MCF 10A (cell line): ENCODE data around the gene STOML1. TPM values are rescaled to one million over a fixed set of nuclear protein-coding genes. Genes with fewer than 3 reads are reported as not detected.
"Not testable (repeated sequence)": the region's sequence is repeated elsewhere in the genome, so short reads cannot be mapped to it uniquely, and the experiment has no call there.

Experiments used
- BruUV-seq: library from RNA; stranded (reverse); fragments of 400-500 nt; replicated peaks from 2 replicates; lab custom pipeline; 2021; lab: Mats Ljungman, UMichigan
- CTCF ChIA-PET: fragments of 300-600 bp; sonication (Branson Sonifier 250); formaldehyde crosslinking; extraction: SDS; loops from one replicate; lab custom pipeline; 2021; ENCODE audit warnings: antibody characterized with exemption, inconsistent platforms; lab: Yijun Ruan, JAX
- POLR2A ChIA-PET: fragments of 300-600, 350-650 bp; sonication (Branson Sonifier 250); formaldehyde crosslinking; extraction: SDS; loops from one replicate; lab custom pipeline; 2020; ENCODE audit warnings: antibody characterized with exemption, inconsistent platforms; lab: Yijun Ruan, JAX
- DNase-seq: peaks from one replicate; pipeline ENCODE4 v3.0.0-alpha.2; 2018; ENCODE audit not compliant: unreplicated experiment
- H3K27ac Mint-ChIP-seq: one replicate; pipeline ENCODE4 v1.8.0; 2022; ENCODE audit warnings: mild to moderate bottlenecking, low read depth, mixed read lengths; ENCODE audit not compliant: unreplicated experiment
- H3K27me3 Mint-ChIP-seq: one replicate; pipeline ENCODE4 v1.8.0; 2022; ENCODE audit warnings: mixed read lengths; ENCODE audit not compliant: insufficient read depth, unreplicated experiment
- H3K36me3 Mint-ChIP-seq: one replicate; pipeline ENCODE4 v1.8.0; 2022; ENCODE audit warnings: mild to moderate bottlenecking, moderate library complexity, mixed read lengths; ENCODE audit not compliant: insufficient read depth, unreplicated experiment
- H3K4me1 Mint-ChIP-seq: one replicate; pipeline ENCODE4 v1.8.0; 2022; ENCODE audit warnings: mixed read lengths; ENCODE audit not compliant: insufficient read depth, unreplicated experiment
- H3K4me3 Mint-ChIP-seq: one replicate; pipeline ENCODE4 v1.8.0; 2022; ENCODE audit warnings: mild to moderate bottlenecking, moderate library complexity, mixed read lengths; ENCODE audit not compliant: unreplicated experiment
- H3K9me3 Mint-ChIP-seq: one replicate; pipeline ENCODE4 v1.8.0; 2022; ENCODE audit warnings: mixed read lengths; ENCODE audit not compliant: unreplicated experiment
- intact Hi-C: fragments of 100-400 bp; cut with micrococcal nuclease; formaldehyde crosslinking; loops from 2 replicates; pipeline ENCODE4 v1.14.1; 2022
- total RNA-seq: library from RNA; stranded (reverse); gene quantifications from 2 replicates; pipeline ENCODE4 v1.2.3, GENCODE V29; 2022
- TF ChIP-seq, protein P1 (sequence below): fragments of 200-600 bp; IDR thresholded peaks from one replicate; pipeline ENCODE4 v1.8.0; 2022; ENCODE audit warnings: antibody characterized with exemption, mild to moderate bottlenecking; ENCODE audit not compliant: unreplicated experiment

STOML1 gene
- total RNA-seq, 1 experiment from 2014 or later: 17.6 TPM

DNA sequence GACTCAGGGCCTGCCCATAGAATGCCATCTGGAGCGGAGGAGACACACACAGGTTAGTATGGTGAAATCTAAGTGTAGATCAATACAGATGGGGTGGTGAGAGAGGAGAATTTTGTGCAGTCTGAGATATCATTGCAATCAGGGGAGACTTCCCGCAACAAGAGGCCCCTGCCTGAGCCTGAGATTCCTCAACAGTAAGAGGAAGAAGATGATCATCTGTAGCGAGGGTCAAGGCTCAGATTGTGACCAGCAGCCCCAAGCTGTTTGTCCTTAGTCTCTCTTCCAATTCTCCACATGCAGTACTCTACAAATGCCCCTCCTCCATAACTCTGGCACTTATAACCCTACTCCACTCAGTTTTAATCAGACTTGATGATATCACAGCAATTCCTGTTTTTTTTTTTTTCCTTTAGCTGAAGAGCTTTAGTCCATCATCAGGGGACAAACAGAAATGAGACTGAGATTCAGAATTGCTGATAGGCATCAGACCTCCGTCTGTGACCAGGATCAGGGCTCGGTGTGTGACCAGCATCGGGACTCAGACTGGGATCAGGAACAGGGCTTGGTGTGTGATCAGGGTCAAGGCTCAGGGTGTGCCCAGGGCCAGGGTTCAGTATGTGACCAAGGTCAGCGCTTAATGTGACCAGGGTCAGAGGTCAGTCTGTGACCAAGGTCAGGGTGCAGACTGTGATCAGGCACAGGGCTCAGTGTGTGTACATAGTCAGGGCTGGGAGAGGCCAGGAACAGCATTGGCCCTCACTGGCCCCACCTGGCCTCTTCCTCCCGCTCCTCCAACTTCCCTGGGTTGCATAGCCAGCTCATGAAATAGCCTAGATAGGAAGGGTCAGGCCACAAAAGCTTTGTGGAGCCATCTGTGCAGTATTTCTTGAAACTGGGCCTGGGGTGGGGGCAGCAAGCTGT lies 51.8 kb downstream of the STOML1 start:
- BruUV-seq: no TSS peak
- no peaks in the 10 kb centered on the region for H3K27me3 Mint-ChIP-seq
- peaks cover 22% of the 10 kb centered on the region for H3K4me1 Mint-ChIP-seq
- ChIA-PET CTCF (interaction anchor here (0.6 to 0.7 kb wide), 2 partner anchors 38 to 381 kb away, joined by 4 to 5 read pairs; no protein-coding TSS in a partner anchor), POLR2A (interaction anchor here (0.6 kb wide), 1 partner anchor 12 kb away, joined by 3 read pairs; no protein-coding TSS in a partner anchor)
- H3K27ac Mint-ChIP-seq: no peak overlapping the region
- no peak overlapping the region for H3K4me3 Mint-ChIP-seq
- intact Hi-C loops: no loop called here
- H3K36me3 Mint-ChIP-seq: no peaks in the 10 kb centered on the region
- DNase-seq: no peak
- TF ChIP-seq, protein P1, sequence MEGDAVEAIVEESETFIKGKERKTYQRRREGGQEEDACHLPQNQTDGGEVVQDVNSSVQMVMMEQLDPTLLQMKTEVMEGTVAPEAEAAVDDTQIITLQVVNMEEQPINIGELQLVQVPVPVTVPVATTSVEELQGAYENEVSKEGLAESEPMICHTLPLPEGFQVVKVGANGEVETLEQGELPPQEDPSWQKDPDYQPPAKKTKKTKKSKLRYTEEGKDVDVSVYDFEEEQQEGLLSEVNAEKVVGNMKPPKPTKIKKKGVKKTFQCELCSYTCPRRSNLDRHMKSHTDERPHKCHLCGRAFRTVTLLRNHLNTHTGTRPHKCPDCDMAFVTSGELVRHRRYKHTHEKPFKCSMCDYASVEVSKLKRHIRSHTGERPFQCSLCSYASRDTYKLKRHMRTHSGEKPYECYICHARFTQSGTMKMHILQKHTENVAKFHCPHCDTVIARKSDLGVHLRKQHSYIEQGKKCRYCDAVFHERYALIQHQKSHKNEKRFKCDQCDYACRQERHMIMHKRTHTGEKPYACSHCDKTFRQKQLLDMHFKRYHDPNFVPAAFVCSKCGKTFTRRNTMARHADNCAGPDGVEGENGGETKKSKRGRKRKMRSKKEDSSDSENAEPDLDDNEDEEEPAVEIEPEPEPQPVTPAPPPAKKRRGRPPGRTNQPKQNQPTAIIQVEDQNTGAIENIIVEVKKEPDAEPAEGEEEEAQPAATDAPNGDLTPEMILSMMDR: no peak
- H3K9me3 Mint-ChIP-seq: no peaks in the 10 kb centered on the region

DNA sequence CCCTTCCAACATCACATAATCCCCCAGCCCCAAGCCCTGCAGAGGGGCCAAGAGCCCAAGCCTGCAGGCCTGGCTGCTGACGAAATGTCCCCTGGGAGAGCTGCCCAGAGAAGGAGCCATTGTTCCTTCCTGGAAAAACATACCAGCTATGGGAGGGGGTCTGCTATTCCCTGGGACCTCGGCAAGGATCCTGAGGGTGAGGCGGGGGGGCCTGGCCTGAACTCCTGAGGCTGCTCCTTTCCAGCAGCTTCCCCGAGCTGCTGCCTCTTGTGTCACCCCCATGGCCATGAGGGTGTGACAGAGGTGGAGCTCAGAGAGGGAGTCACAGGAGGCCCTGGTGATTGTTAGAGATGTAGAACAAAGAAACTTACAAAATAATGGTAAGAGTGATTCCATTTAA lies 53.0 kb downstream of the STOML1 start:
- POLR2A ChIA-PET: no interaction called here
- no peak overlapping the region for H3K4me3 Mint-ChIP-seq

DNA sequence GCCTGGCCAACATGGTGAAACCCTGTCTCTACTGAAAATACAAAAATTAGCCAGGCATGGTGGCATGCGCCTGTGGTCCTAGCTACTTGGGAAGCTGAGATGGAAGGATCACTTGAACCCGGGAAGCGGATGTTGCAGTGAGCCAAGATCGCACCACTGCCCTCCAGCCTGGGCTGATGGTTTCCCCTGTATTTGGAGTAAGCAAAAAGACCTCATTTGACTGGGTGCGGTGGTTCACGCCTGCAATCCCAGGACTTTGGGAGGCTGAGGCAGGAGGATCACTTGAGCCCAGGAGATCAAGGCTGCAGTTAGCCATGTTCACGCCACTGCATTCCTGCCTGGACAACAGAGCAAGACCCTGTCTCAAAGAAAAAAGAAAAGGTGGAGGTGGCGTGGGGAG lies 53.6 kb downstream of the STOML1 start:
- H3K4me3 Mint-ChIP-seq, H3K27ac Mint-ChIP-seq, DNase-seq, H3K9me3 Mint-ChIP-seq, H3K27me3 Mint-ChIP-seq, H3K36me3 Mint-ChIP-seq, BruUV-seq, intact Hi-C loops, POLR2A ChIA-PET: not testable (repeated sequence)
- peaks cover 30% of the 10 kb centered on the region for H3K4me1 Mint-ChIP-seq
- CTCF ChIA-PET: interaction anchor here (1.8 kb wide), 1 partner anchor 11 kb away, joined by 6 read pairs; no protein-coding TSS in a partner anchor

More for the DNA sequence above, 53.0 kb downstream of the STOML1 start:
- intact Hi-C loops: no loop called here
- TF ChIP-seq, protein P1: no peak
- BruUV-seq: no TSS peak
- H3K27ac Mint-ChIP-seq: no peak overlapping the region
- peaks cover 30% of the 10 kb centered on the region for H3K4me1 Mint-ChIP-seq
- no peaks in the 10 kb centered on the region for H3K36me3 Mint-ChIP-seq
- no peak for DNase-seq
- no peaks in the 10 kb centered on the region for H3K27me3 Mint-ChIP-seq
- H3K9me3 Mint-ChIP-seq: no peaks in the 10 kb centered on the region
- CTCF ChIA-PET: interaction anchor here (0.5 to 0.7 kb wide), 2 partner anchors 39 to 383 kb away, joined by 3 to 4 read pairs; no protein-coding TSS in a partner anchor

DNA sequence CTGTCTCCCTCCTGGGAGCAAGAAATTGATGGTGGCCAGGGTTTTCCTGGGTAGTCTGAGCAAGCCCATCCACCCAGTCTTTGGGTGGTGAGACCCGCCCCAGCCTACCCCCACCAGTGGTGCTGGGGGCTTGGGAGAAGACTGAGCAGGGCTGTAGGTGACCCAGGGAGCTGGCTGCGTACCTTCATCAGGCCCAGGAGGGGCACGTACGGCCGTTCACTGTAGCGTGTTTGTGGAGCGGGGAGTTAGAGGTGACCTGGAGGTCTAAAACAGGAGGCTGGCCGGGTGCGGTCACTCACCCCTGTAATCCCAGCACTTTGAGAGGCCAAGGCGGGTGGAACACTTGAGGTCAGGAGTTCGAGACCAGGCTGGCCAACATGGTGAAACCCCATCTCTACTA lies 54.4 kb downstream of the STOML1 start:
- TF ChIP-seq, protein P1: no peak
- no peak overlapping the region for H3K27ac Mint-ChIP-seq
- no peaks in the 10 kb centered on the region for H3K36me3 Mint-ChIP-seq
- BruUV-seq: no TSS peak
- no peak overlapping the region for H3K4me3 Mint-ChIP-seq
- ChIA-PET CTCF (interaction anchor here (0.7 to 1.8 kb wide), 4 partner anchors 12 to 33 kb away, joined by 3 to 6 read pairs (median 3); no protein-coding TSS in a partner anchor), POLR2A (no interaction called here)
- no peaks in the 10 kb centered on the region for H3K9me3 Mint-ChIP-seq
- H3K27me3 Mint-ChIP-seq: no peaks in the 10 kb centered on the region
- peaks cover 30% of the 10 kb centered on the region for H3K4me1 Mint-ChIP-seq
- no peak for DNase-seq
- intact Hi-C loops: no loop called here
